GM12874 (cell line): ENCODE results near the gene KRTAP10-9.

Experiments
- CTCF ChIP-seq: IDR thresholded peaks from 2 replicates; pipeline ENCODE4 v1.5.1; 2011; ENCODE audit warnings: low read depth, mild to moderate bottlenecking, control low read depth, low read length, moderate library complexity; ENCODE audit not compliant: insufficient read depth

The KRTAP10-9 gene

DNA sequence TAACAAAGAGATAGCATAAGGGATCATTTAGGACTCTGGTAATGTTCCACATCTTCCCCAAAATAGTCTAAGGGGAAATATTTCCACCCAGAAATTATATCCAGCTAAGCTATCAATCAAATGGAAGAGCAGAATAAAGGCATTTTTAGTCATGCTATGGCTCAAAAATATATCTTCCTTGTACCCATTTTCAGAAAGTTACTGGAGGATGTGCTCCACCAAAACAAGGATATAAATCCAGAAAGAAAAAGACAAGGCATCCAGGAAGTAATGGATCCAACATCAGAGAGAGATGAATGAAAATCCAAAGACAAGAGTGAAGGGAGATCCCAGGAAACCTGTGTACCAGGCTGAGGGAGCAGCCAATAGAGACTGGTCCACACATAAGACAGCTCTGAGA, 17.7 kb upstream of the KRTAP10-9 start:
- no peak for TF ChIP-seq CTCF

GRCh38 chr21:44611551-44611950, 15.3 kb upstream of the KRTAP10-9 start:
- TF ChIP-seq CTCF: no peak

GRCh38 chr21:44612029-44612486, 14.8 kb upstream of the KRTAP10-9 start, which contains the start of gene KRTAP10-8:
KRTAP10-8 (plus strand) TSS chr21:44612079; CDS start chr21:44612101, 22 bp downstream.
- no peak for TF ChIP-seq CTCF

DNA sequence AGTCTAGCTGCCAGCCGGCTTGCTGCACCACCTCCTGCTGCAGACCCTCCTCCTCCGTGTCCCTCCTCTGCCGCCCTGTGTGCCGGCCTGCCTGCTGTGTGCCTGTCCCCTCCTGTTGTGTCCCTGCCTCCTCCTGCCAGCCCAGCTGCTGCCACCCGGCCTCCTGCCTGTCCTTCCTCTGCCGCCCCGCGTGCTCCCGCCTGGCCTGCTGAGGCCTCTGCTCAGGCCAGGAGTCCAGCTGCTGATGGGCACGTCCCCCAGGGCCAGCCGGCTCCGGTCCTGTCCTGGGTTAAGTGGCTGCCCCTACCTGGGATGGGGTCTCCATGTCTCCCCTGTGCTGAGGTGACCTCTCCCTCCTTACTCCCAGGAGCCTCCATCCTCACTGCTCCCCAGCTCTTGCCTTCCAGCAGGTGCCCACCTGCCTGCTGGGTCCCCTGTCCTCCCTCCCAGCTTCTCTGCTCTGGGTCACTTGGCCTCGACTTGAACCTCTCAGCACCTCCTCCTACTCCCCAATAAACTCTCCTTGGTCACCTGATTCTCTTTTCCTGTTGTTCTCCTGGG, 14.1 kb upstream of the KRTAP10-9 start:
- no peak for TF ChIP-seq CTCF

- TF ChIP-seq CTCF: no peak
Measured at GRCh38 chr21:44613386-44614155, 13.3 kb upstream of the KRTAP10-9 start.

GRCh38 chr21:44614161-44614631, 12.7 kb upstream of the KRTAP10-9 start:
- no peak for TF ChIP-seq CTCF

GRCh38 chr21:44614961-44615391, 11.9 kb upstream of the KRTAP10-9 start:
- TF ChIP-seq CTCF: no peak
